Stimulated activated CD8-positive, alpha-beta memory T cell treated with anti-CD3 and anti-CD28 coated beads, Interleukin-15, amount 100 ng/mL, for 4 hours (primary cell): Measurements from ENCODE around the gene GPR107.

Source experiments
- DNase-seq, 2 donors: peaks; one replicate each; pipeline ENCODE4 v3.0.0-alpha.2; 2020; ENCODE audit warnings: low read depth in 2 of 2

Gene GPR107

GRCh38 chr9:130054325-130054786 lies 650 bp downstream of the GPR107 start:
- DNase-seq = no peak

- no peak for DNase-seq
Observed at GRCh38 chr9:130054820-130055219, 1.1 kb downstream of the GPR107 start.

DNA sequence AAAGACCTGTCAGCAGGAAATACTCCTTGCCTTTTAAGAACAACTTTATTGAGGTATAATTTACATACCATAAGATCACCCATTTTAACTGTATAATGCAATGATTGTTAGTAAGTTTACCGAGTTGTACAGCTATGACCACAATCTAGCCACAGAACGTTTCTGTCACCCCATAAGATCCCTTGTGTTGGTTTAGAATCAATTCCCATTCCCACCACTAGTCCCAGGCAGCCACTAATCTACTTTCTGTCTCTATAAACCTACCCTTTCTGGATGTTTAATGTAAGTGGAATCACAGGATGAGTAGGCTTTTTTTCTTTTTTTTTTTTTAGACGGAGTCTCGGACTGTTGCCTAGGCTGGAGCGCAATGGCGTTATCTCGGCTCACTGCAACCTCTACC lies 4.4 kb downstream of the GPR107 start:
- no peak for DNase-seq

- DNase-seq = no peak
Observed at GRCh38 chr9:130058887-130059286, 5.2 kb downstream of the GPR107 start.

GRCh38 chr9:130060296-130060695 lies 6.6 kb downstream of the GPR107 start:
- DNase-seq = no peak

- DNase-seq = no peak
Observed at GRCh38 chr9:130062750-130063149, 9.0 kb downstream of the GPR107 start.

DNA sequence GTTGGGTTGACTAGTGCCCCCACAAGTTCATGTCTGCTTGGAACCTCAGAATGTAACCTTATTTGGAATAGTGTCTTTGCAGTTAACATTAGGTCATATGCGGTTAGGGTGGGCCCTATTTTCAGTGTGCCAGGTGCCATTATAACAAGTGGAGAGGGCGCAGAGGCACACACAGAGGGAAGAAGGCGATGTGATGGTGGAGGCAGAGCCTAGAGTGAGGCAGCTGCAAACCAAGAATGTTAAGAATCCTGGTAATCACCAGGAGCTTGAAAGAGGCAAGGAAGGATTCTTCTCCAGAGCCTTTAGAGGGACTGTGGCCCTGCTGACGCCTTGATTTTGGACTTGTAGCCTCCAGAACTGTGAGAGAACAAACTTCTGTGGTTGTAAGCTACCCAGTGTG lies 10.9 kb downstream of the GPR107 start:
- DNase-seq = no peak

GRCh38 chr9:130069048-130069447 lies 15.3 kb downstream of the GPR107 start:
- no peak for DNase-seq

GRCh38 chr9:130072515-130073235 lies 19.0 kb downstream of the GPR107 start:
- DNase-seq = no peak

- no peak for DNase-seq
Observed at GRCh38 chr9:130073373-130073772, 19.7 kb downstream of the GPR107 start.

DNA sequence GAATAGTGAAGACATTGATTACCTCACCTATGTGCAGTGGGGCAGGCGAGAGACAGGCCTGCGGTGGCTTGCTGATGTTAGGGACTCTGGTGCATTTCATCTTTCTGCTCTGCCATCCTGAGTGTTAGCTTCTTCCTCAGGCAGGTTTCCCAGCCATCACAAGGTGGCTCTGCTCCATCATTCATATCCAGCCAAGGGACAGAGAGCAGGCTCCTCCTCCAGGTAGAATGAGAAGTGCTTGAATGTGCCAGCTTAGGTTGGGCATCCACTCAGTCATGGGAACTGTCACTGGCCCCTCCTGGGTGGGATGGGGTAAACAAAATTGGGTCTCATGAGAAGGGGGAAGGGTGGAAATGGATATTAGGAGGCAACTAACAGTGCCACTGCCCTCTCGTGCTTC lies 24.8 kb downstream of the GPR107 start:
- DNase-seq = no peak

GRCh38 chr9:130084337-130084736 lies 30.6 kb downstream of the GPR107 start:
- DNase-seq = no peak

DNA sequence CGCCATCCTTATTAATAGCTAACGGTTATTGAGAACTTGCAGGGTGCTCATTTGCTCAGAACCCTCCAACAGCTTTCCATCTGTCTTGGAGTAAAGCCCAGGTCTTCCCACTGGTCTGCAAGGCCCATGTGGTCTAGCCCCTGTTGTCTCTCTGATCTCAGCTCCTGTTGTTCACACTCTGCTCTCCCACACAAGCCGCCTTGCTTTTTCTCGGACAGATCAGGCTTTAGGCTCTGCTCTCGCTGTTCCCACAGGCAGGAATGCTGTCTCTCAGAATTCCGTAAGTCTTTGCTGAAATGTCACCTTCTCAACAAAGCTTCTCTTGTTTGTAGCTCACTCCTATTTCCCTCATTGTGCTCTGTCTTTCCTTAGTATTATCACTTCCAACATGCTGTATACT lies 34.3 kb downstream of the GPR107 start:
- DNase-seq = no peak

DNA sequence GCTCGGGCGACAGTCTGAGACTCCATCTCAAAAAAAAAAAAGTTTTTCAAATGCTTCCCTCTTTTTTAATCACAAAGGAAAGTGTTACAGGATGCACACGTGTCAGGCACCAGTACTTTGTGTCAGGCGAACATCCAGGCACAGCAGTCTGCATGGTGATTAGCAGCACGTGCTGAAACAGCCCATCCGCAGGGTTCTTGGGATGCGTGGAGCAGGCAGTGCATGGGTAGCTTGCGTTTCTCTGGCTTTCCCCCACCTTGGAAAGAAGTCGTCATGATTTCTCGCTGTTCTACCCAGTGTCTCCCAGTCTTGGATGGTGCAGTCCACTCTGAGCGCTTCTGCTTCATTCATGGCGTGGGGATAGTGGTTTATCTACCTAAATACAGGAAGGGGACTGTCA lies 35.4 kb downstream of the GPR107 start:
- DNase-seq = no peak

GRCh38 chr9:130090915-130091314 lies 37.2 kb downstream of the GPR107 start:
- DNase-seq = no peak

GRCh38 chr9:130092910-130093309 lies 39.2 kb downstream of the GPR107 start:
- DNase-seq = no peak

- no peak for DNase-seq
Observed at GRCh38 chr9:130095872-130096271, 42.2 kb downstream of the GPR107 start.

- no peak for DNase-seq
Observed at GRCh38 chr9:130100681-130101080, 47.0 kb downstream of the GPR107 start.

DNA sequence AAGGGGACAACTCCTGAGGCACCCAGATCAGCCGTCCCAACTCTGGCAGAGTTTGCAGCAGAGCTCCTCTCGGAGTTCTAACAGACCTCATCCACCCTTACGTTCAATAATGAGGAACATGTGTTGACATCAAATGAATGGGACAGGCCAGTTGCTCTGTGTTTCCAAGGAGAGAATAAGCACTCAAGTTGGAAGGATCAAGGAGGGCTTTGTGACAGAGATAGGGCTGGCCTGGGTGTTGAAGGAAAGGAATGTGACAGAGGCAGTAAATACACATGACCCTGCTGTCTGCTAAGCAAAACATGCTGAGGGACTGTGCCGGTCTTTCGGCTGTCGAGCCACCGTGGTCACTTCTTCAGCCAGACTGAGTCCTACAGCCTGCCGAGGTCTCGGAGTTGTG lies 48.2 kb downstream of the GPR107 start:
- DNase-seq = no peak

DNA sequence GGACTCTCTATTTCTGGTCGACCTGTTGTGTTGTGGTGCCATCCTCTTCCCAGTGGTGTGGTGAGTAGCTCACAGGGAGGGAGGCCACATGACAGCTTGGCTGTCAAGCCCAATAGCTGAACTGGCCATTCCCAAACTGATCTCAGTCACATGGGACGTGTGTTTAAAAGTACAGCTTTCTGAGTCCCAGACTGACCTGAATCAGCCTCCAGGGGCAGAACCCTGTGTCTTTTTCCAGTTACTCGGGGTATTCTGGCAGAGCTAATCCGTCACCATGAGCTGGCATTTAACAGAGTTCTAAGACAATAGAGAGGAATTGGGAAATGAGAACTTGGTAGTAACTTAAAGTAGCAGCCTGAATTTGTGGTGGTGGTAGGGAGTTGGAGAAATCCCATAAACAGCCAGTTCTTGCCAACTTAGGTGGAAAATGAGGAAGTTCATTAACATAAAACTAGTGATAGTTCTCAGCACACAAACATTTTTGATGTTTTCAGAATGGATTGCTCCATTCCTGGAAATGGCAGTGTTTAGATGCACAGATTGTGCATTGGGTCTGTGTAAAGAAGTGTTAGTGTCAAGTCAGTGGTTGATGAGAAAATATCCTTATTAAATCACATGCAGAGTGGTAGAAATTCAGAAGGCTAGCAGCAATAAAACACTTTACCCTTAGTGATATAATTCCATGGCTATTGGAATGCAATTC lies 50.9 kb downstream of the GPR107 start:
- no peak for DNase-seq

DNA sequence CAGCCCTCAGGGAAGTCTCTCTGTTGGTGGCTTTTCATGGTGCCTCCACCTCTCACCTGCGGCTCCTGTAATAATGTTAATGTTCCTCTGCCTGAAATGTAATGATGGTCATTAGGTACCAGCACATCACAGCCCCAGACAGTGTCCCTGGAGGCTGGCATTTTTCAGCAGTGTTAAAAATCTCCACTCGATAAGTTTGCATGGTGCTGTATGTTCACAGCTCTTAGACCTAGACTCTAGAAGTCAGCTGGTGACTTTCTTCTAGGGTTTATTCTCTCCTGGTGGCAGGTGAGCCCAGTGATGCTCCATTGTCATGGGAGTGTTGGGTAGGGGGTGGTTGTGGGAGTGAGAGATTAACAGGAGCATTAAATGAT lies 53.1 kb downstream of the GPR107 start:
- no peak for DNase-seq

- DNase-seq = peak; percentile 52 to 69
Observed at GRCh38 chr9:130107234-130107861, 53.6 kb downstream of the GPR107 start.

DNA sequence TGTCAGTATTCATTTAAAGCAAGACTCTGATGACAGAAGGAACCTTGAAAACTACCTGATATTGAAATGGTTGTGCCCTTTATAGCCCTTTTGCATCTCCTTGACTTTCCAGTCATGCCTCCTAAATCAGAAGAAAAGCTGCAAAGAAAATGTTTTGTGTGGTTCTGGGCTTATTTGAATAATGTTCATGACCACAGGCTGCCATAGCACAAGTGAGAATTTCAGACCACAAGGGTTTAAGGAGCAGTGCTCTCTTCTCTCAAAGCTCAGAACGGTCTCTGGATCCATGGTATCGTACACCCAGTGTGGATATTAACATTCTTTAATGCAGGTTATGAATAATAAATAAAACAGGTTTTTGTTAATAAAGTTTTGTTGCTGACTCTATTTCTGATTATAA lies 54.2 kb downstream of the GPR107 start:
- no peak for DNase-seq
